Measurements from ENCODE around the gene FAM221B. TPM values are rescaled to one million over a fixed set of nuclear protein-coding genes. Genes with fewer than 3 reads are reported as not detected.

Gene FAM221B
- total RNA-seq, 1 donor from 2014 or later, result not detected

DNA sequence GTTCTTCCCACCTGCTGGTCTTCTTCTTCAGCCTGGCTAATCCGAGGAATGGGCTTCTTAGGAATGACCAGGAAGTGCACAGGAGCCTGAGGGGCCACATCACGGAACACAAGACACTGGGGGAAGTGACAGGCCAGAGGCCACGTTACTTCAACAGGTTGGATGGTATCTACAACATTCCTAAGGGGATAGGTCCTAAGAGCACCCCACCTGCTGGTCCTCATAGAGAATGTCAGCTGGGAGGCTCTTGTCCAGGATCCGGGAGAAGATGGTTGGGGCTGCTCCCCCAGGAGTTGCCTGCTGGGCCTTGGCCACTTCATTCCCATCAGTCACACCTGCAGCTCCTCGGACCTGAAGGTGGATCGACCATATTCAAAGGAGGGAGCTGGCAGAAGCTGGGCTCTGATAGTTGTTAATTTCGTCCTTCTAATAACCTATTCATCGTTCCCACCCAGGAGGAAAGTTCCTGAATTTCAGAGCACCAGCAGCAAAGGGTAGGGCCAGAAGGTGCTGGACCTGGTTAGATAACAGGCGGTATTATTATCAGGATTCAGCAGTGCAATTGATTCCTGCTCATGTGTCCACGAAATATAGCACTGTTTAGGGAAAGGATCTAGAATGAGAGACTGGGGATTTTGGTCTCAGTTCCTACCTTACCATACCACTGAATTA lies 15.0 kb downstream of the FAM221B start:
- H3K27me3 Mint-ChIP-seq (ENCODE audit: low read depth), result no peaks in the 10 kb centered on the region
- no peaks in the 10 kb centered on the region for H3K36me3 Mint-ChIP-seq (ENCODE audit: low read depth)
- peak; percentile 39 for DNase-seq (ENCODE audit: low spot score)
- no peaks in the 10 kb centered on the region for H3K9me3 Mint-ChIP-seq (ENCODE audit: low read depth)
- H3K4me3 Mint-ChIP-seq (ENCODE audit: unreplicated experiment), result peak overlapping the region; percentile 41
- H3K4me1 Mint-ChIP-seq (ENCODE audit: low read depth), result peaks cover 32% of the 10 kb centered on the region
- no peak overlapping the region for H3K27ac Mint-ChIP-seq (ENCODE audit: unreplicated experiment)
- TF ChIP-seq, protein P1, sequence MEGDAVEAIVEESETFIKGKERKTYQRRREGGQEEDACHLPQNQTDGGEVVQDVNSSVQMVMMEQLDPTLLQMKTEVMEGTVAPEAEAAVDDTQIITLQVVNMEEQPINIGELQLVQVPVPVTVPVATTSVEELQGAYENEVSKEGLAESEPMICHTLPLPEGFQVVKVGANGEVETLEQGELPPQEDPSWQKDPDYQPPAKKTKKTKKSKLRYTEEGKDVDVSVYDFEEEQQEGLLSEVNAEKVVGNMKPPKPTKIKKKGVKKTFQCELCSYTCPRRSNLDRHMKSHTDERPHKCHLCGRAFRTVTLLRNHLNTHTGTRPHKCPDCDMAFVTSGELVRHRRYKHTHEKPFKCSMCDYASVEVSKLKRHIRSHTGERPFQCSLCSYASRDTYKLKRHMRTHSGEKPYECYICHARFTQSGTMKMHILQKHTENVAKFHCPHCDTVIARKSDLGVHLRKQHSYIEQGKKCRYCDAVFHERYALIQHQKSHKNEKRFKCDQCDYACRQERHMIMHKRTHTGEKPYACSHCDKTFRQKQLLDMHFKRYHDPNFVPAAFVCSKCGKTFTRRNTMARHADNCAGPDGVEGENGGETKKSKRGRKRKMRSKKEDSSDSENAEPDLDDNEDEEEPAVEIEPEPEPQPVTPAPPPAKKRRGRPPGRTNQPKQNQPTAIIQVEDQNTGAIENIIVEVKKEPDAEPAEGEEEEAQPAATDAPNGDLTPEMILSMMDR (IDR thresholded peaks at IDR 0.05), result peak; percentile 65

DNA sequence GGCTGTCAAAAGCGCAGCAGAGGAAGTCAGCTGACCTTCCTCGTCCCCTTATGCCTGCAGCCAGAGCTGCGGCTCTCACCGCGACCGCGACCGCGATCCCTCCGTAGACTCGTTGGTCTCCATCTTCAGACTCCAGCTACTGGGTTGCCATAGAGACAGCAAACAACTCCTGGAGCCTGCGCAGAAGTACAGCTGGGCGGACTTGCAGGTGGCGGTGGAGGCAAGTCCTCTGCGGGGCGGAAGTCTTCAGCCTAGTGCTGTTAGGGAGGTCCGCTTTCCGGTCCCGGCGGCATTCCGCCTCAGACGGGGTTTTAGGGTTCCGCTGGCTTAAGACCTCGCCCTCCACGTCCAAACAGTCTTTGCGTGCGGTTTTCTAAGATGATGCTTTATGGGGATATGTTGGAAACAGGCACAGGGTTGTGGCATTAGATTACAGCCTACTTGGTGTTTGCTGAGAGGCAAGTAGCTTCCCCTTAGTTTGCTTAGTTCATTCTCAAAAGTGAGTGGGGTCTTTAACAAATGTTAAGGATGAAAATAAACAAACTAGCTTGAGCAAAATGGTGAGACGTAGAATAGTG lies 16.4 kb downstream of the FAM221B start, which contains the start of gene SPAG8:
Gene SPAG8 (minus strand): TSS at position 238 of the 578 bp plus-strand sequence. CDS start 115 bp downstream, at position 123.
- Mint-ChIP-seq H3K9me3 (ENCODE audit: low read depth) (no peaks in the 10 kb centered on the region), H3K36me3 (ENCODE audit: low read depth) (peaks cover 2% of the 10 kb centered on the region), H3K27ac (ENCODE audit: unreplicated experiment) (peak within 1 kb of the TSS; percentile 85), H3K4me3 (ENCODE audit: unreplicated experiment) (peak within 1 kb of the TSS; percentile 81), H3K4me1 (ENCODE audit: low read depth) (peaks cover 32% of the 10 kb centered on the region), H3K27me3 (ENCODE audit: low read depth) (no peaks in the 10 kb centered on the region)
- peak; percentile 98 for DNase-seq (ENCODE audit: low spot score)
- TF ChIP-seq, protein P1 (IDR thresholded peaks at IDR 0.05), result no peak

DNA sequence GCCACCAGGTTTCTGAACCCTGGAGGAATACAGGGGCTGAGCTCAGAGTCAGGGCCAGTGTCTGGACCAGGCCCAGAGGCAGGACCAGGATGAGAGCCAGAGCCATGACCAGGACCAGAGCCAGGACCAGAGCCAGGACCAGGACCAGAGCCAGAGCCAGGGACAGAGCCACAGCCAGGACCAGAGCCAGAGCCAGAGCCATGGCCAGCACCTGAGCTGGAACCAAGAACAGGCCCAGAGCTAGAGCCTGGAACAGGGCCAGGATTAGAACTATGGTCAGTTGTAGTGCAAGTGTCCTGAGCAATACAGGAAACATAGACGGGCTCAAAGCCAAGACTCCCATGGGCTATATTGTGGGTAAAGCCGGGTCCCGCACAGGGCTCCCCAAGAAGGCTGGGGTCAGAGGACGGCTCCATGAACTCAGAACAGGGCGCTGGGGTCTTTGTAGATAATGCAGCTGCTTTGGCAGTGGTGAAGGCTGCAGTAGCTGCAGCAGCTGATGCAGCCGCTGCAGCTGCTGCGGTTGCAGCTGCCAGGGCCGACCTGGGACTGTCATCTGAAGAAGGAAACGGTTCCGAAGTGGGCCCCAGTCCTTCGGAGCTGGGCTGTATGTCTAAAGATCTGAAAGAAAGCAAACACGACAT lies 17.0 kb downstream of the FAM221B start:
- peaks cover 32% of the 10 kb centered on the region for H3K4me1 Mint-ChIP-seq (ENCODE audit: low read depth)
- peak overlapping the region; percentile 81 for H3K4me3 Mint-ChIP-seq (ENCODE audit: unreplicated experiment)
- H3K27me3 Mint-ChIP-seq (ENCODE audit: low read depth), result no peaks in the 10 kb centered on the region
- peaks cover 6% of the 10 kb centered on the region for H3K36me3 Mint-ChIP-seq (ENCODE audit: low read depth)
- TF ChIP-seq, protein P1 (IDR thresholded peaks at IDR 0.05), result no peak
- no peaks in the 10 kb centered on the region for H3K9me3 Mint-ChIP-seq (ENCODE audit: low read depth)
- peak overlapping the region; percentile 85 for H3K27ac Mint-ChIP-seq (ENCODE audit: unreplicated experiment)
- no peak for DNase-seq (ENCODE audit: low spot score)

DNA sequence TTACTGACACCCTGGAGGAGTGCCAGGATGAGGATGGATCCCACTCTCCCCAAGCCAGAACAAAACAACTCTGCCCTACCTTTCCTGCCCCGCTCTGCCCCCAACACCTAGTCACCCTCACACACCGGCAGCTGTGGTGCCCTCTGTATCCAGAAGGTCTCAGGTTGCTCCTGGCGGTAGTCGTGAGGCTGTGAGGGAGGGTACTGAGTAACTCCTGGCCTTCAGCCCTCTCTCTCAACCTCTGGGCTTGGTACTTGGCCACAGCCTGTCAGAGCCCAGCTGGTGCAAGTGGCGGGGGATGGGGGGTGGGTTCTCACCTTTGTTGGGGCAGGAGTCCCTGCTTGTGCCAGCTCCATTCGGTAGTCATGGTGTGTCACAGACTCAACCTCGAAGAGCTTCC lies 18.4 kb downstream of the FAM221B start:
- H3K9me3 Mint-ChIP-seq (ENCODE audit: low read depth), result no peaks in the 10 kb centered on the region
- H3K4me3 Mint-ChIP-seq (ENCODE audit: unreplicated experiment), result no peak overlapping the region
- TF ChIP-seq, protein P1 (IDR thresholded peaks at IDR 0.05), result no peak
- no peak overlapping the region for H3K27ac Mint-ChIP-seq (ENCODE audit: unreplicated experiment)
- H3K4me1 Mint-ChIP-seq (ENCODE audit: low read depth), result peaks cover 26% of the 10 kb centered on the region
- DNase-seq (ENCODE audit: low spot score), result no peak
- no peaks in the 10 kb centered on the region for H3K27me3 Mint-ChIP-seq (ENCODE audit: low read depth)
- peaks cover 11% of the 10 kb centered on the region for H3K36me3 Mint-ChIP-seq (ENCODE audit: low read depth)

DNA sequence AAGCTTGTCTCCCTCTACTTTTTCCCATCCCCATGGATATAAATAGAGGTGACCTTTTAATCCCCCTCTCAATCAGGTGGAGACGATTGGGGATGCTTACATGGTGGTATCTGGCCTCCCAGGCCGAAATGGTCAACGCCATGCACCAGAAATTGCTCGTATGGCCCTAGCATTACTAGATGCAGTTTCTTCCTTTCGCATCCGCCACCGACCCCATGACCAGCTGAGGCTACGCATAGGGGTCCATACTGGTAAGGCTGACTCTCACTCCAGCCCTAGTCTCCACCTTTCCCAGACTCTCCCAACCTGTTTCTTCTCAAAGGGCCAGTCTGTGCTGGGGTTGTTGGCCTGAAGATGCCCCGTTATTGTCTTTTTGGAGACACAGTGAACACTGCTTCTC lies 20.1 kb downstream of the FAM221B start:
- H3K36me3 Mint-ChIP-seq (ENCODE audit: low read depth), result peaks cover 13% of the 10 kb centered on the region
- H3K27ac Mint-ChIP-seq (ENCODE audit: unreplicated experiment), result no peak overlapping the region
- TF ChIP-seq, protein P1 (IDR thresholded peaks at IDR 0.05), result no peak
- H3K4me1 Mint-ChIP-seq (ENCODE audit: low read depth), result peaks cover 16% of the 10 kb centered on the region
- no peaks in the 10 kb centered on the region for H3K9me3 Mint-ChIP-seq (ENCODE audit: low read depth)
- H3K27me3 Mint-ChIP-seq (ENCODE audit: low read depth), result no peaks in the 10 kb centered on the region
- H3K4me3 Mint-ChIP-seq (ENCODE audit: unreplicated experiment), result no peak overlapping the region
- no peak for DNase-seq (ENCODE audit: low spot score)
